Measurements from ENCODE around the gene CDX1.

GRCh38 chr5:150153483-150153882, 13.1 kb upstream of the CDX1 start:
- TF ChIP-seq CTCF (IDR thresholded peaks at IDR 0.05; ENCODE audit: insufficient read depth, low read length, poor library complexity, severe bottlenecking) (no peak), EZH2phosphoT487 (conservative IDR thresholded peaks at IDR 0.05; ENCODE audit: low read length) (no peak)

Data from SU-DHL-6 (cell line).